ENCODE results near the gene PLD6.

The PLD6 gene

DNA sequence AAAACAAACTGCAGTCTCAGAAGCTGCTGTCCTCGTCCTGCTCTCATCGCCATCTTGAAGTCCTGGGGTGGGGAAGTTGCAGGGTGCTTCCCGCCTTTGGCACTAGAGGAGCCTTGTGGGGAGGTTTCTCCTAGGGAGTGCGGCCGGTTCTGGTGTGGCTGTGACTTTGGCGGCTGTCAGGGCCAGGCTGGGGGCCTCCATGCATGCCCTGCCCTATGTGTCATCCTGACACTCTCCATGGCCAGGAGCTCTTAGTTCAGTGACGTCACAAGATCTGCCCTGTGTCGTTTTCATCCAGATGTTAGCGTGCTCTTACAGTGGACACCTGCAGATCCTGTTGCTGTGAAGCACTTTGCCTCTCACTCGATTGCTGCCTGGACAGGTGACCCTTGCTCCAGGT, 49.6 kb downstream of the PLD6 start:
- no peak for DNase-seq

DNA sequence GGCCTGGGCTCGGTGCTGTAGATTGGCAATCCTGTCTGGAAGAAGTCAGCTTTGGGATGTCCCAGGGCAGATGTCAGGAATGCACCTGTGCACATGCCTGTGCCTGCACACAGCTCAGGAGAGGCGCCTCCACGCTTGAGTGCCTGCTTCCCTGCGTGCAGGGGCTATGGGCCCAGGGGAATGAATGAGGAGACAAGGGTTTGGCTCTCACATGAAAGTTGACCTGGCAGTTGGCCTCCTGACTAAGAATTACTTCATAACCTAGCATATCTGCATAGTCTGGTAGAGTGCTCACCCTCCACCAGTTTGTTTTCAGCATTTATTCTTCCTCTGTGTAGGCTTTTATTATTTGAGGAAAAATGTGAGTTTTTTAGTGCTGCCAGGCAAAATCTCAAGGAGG, 50.0 kb downstream of the PLD6 start:
- no peak for DNase-seq

DNA sequence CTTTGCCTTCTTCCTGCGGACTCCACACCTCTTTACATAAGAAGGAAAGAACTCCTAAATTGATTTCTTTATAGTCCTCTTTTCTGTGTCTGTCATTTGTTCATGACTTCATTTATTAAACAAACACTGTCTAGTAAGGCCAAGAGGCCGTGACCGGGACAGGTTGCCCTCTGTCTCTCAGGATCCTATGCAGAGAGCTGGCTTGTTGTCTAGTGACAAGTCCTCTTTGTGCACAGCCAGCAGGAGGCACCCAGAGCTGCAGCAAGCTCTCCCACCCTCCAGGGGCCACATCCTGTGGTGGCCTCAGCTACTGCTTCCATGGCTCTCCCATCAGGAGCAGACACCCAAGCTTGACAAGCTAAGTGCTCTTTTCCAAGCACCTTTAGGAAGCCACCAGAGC, 50.6 kb downstream of the PLD6 start:
- DNase-seq: no peak

DNA sequence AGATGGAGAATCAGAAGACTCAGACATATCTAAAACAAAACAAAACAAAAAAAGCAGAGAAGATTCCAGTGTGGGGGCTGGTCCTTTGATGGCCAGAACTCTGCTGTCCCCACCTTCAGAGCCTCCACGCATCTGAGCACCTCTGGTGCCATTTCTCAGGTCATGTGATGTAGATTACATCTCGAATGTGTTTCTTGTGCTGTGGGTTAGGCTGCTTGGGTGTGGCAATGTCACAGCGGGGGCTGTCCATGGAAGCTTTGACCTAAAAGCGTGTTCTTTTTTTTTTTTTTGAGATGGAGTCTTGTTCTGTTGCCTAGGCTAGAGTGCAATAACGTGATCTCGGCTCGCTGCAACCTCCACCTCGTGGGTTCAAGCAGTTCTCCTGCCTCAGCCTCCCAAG, 51.2 kb downstream of the PLD6 start:
- DNase-seq: no peak

DNA sequence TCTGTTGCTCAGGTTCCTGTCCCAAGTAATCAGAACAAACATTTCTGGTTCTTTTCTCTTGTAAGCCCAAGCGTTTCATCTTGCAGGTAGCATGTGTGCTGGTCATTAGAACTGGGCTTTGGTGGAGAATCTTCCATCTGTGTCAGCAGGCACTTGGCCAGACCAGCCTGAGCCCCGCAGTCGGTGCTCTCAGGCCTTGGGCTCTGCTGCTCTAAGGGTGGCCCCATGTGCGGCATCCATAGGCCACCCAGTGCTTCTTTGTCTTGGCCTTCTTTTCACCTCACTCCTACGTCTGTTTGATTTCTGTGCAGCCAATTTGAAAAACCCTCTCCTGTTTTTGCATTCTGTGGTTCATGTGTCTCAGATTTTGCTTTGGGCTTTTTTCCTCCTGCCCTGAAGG, 51.6 kb downstream of the PLD6 start:
- no peak for DNase-seq

DNA sequence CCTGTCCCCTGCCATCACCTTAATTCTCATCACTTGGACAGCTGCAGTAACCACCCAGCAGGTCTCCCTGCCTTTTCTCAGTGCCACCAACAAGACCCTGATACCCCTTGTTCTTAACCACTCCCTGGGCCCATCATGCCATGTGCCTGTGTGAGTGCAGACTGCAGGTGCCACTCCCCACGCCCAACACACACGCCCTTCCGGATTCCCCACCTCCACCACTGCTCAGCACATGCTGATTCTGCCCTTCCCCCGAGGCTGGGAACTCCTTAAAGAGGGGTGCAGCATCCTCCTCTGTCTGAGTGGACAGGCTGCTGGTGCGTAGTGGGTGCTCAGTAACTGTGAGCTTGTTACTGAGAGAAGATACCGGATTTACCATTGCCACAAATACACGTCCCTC, 52.4 kb downstream of the PLD6 start:
- peak in 3 of 56 donors; percentile 19 to 35 (median 29) for DNase-seq

DNA sequence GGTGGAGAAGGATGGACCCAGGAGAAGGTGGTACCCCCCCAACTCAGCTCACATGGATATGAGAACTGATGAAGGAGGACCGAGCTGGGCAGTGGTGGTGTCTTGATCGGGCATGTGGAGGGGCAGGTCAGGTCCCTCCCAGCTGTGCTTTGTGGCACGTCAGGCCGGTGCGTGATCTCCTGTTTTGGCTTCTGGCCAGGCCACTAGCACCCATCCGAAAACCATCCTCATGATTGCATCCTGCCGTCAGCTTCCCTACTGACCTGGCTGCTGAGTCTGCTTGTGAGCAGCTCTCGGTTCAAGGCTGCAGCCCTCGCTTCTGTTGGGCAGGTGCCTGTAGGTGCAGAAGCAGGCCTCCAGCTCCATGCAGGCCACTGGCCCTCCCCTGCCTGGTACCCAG, 53.1 kb downstream of the PLD6 start:
- DNase-seq: no peak

DNA sequence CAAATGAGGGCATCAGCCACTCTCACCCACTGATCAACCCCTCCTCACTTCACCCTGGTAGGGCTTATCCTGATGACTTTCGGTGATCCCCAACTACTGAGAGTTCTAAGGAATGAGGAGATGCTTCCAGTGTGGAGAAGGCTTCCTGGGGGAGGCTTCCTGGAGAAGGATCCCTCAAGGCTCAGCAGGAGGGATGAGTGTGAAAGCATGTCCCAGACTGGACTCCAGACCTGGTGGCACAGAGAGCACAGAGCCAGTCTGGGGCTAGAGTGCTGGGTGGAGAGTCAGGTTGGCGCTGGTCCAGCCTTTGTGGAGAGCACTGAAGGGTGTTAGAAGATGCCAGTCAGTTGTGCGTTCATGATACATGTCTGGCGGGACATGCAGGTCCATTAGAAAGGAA, 53.7 kb downstream of the PLD6 start:
- DNase-seq: peak in 9 of 56 donors; percentile 16 to 61 (median 28)

DNA sequence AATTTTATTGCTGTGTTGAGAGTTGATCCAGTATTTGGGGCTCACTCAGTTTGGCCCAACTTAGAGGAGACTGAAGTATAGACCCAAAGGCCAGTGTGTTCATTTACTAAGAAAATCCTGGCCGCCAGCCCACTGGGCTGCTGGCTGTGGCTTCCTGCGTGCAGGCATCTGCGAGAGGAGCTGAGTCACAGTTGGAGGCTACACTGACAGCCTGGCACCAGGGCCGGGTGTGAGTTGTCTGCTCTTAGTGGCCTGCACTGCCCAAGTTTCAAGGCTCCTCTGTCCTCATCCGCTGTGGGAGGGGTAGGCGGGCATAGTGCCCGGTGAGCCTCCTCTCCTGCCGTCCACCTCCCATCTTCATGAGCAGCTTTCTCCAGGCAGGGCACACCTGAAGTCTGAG, 54.2 kb downstream of the PLD6 start:
- DNase-seq: peak in 54 of 56 donors; percentile 15 to 96 (median 66)

DNA sequence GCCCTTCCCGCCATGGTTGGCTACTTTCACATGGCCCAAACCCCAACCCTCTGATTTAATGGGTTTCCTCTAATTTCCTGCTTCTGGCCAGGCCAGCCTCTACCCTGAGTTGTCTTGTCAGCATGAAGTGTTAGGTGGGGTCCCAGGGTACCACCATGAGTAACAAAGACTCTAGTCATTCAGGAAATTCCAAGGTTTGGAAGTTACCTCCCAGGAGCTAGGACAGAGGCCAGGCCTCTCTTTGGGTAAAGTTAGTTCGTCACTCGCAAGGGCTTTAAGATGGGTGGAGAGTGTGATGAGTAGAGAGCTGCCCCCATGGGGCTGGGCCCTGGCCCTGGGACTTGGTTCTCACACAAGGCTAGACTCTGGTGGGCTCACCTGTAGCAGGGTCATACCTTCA, 54.6 kb downstream of the PLD6 start:
- no peak for DNase-seq

DNA sequence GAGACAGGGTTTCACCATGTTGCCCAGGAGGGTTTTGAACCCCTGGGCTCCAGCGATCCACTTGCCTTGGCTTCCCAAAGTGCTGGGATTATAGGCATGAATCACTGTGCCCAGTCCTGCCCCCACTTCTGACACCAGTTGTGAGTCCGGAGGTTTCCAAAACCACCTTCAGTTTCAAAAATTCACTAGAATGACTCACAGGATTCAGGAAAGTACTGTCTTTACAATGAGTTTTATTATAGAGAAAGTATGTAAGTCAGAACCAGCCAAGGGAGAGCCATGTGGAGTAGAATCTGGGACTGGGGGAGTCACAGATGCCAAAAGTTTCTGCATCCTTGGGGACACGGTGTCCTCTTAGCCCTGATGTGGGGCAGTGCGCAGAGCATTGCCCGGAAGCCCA, 55.1 kb downstream of the PLD6 start:
- DNase-seq: no peak

Data from nucleus accumbens (tissue), 56 donors.